Right ventricle myocardium superior (tissue), 1 donor: ENCODE measurements around the gene CNPY4. TPM values are rescaled to one million over a fixed set of nuclear protein-coding genes. Genes with fewer than 3 reads are reported as not detected.
A peak's percentile ranks its signal among the peaks of the same experiment; 100 is the strongest.

Experiments
- ATAC-seq: fragments of 200-7000 bp; cut with Tn5 transposase; one replicate; pipeline ENCODE4 v1.9.1; 2020; ENCODE audit warnings: mild to moderate bottlenecking; ENCODE audit not compliant: poor library complexity
- DNase-seq: peaks from one replicate; pipeline ENCODE4 v3.0.0-alpha.2; 2020
- intact Hi-C: fragments of 100-400 bp; cut with DNase I; formaldehyde crosslinking; loops from one replicate; pipeline ENCODE4 v1.11.2; 2022
- total RNA-seq: library from RNA; stranded (reverse); fragmentation: NEBNext Ultra II Directional; extraction: Animal tissue kit (Norgen Biotek cat#: 25700); gene quantifications from one replicate; pipeline ENCODE4 v1.2.1, GENCODE V29; 2021
- donor health status: DM: no; HTN: yes; CAD: no; lungs with severe emphysema.

The CNPY4 gene
- total RNA-seq, 1 donor from 2014 or later = 9.5 TPM

- ATAC-seq = no peak
- intact Hi-C loops = loop anchor here (5.0 kb wide), 1 partner anchor 97 kb away; no protein-coding TSS in a partner anchor
- no peak for DNase-seq
These were observed 29.8 kb upstream of the CNPY4 start for GRCh38 chr7:100089458-100090196.

DNA sequence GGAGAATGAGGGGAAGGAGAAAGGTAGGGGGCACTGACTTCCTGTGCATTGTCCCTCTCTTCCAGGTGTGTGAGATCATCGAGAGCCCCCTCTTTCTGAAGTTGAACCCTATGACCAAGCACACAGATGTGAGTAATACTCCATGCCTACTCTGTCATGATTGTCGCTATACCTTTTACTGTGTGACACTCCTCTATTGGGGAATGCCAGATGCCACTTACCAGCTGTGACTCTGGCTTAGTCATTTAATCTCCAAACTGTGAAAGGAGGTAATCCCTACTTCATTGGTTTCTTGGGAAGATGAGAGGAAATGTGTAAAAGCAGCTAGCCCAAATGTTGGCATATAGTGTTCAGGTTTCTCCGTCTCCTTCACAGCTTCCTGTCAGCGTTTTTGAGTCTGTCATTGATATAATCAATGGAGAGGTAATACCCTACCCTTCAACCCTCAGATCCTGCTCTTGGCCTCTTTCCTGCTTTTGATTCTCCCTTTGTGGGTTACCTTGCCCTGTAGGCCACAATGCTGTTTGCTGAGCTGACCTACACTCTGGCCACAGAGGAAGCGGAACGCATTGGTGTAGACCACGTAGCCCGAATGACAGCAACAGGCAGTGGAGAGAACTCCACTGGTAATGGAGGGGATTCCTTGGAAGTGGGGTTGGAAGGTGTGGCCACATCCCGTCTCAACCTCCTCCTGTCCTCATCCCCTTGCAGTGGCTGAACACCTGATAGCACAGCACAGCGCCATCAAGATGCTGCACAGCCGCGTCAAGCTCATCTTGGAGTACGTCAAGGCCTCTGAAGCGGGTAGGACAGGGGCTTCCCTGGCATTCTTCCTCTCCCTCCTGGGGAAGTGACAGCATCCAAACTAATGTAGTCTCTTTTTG, 28.7 kb upstream of the CNPY4 start:
- DNase-seq (no peak), ATAC-seq (no peak)
- intact Hi-C loops = no loop called here

GRCh38 chr7:100091411-100092181, 27.8 kb upstream of the CNPY4 start:
- intact Hi-C loops = no loop called here
- DNase-seq (no peak), ATAC-seq (no peak)

- DNase-seq = no peak
- intact Hi-C loops = no loop called here
- ATAC-seq = no peak
These were observed 26.4 kb upstream of the CNPY4 start for GRCh38 chr7:100093054-100093453.

DNA sequence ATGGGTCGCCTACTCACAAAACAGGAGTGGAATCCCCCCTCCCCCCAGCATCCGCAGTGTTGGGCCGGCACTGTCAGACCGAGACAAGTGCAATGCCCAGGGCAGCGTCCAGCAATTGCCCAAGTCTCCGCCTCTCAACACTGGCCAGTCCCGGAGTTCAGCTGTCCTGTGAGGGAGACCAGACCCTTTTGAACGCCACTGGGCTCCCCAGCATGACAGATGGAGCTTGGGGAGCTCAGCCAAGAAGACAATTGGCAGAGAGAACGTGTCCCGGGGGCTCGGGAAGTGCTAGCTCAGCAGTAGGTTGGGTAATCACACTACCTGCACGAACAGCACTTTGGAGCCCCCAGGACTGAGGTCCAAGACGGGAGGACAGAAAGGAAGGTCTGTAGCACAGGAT, 25.9 kb upstream of the CNPY4 start:
- DNase-seq (no peak), ATAC-seq (no peak)
- intact Hi-C loops = no loop called here

DNA sequence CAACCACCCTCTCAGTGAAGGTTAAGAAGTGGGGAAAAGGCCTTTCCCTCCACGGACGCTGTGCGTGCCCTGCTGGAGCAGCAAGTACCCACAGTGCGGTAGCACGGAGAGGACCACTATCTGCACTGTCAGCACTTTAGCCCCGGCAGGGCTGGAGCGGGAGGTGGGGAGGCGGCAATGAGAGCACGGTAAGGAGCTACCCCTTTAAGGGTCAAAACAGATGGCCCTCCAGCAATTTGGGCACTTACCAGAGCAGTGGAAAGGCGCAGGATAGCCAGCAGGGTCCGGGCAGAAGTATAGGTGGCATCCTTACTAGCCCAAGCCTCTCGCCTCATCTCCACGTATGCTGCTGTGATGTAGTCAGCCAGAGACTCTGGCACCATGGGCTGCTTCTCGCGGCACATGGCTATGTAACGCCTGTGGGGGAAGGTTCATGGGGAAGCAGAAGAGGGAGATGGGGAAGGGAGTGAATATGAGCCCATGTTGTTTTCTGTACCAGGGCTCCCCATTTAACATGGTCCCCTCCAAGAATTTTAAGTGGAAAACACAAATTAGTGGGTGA, 25.4 kb upstream of the CNPY4 start:
- DNase-seq (no peak), ATAC-seq (peak; percentile 4)
- intact Hi-C loops = no loop called here

DNA sequence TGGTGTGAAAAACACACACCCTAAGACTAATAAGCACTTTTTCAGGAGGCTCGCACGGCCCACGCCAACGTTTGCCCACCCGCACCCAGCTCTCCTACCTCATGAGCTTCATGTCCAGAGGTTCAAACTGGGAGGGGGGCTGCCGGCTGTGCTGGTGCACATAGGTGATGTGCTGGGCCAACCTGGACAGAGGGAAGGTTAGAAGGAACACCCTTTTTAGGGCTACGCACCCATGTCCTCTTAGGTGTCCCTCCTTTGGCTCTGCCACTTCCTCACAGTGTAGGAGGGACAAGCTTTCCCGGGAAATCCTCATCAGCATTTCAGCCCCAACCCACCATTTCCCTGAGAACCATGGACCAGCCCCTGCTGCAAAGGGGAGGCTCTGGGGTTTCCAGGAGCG, 24.1 kb upstream of the CNPY4 start:
- ATAC-seq (no peak), DNase-seq (no peak)
- intact Hi-C loops = no loop called here

- ATAC-seq = no peak
- no peak for DNase-seq
- intact Hi-C loops = no loop called here
These were observed 23.7 kb upstream of the CNPY4 start for GRCh38 chr7:100095704-100096103.

DNA sequence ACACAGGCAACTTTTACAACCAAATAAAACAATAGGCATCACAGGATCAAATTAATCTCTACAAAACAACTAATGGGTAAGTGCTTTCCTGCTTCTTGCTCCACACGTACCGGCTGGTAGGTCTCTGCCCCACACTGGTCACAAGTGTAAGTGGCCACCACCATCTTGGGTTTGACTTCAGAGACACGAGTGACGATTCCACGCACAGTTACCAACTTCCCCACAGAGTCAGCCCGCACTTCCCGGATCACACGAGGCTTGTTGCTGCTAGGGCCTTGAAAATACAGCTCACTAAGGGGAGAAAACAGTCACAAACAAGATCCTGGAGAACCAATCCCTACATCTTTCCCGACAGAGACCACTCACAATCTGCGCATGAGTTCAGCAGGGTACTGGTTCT, 20.5 kb upstream of the CNPY4 start:
- no peak for DNase-seq
- intact Hi-C loops = no loop called here
- no peak for ATAC-seq

- DNase-seq (no peak), ATAC-seq (no peak)
- intact Hi-C loops = no loop called here
These were observed 20.0 kb upstream of the CNPY4 start for GRCh38 chr7:100099452-100099851.

DNA sequence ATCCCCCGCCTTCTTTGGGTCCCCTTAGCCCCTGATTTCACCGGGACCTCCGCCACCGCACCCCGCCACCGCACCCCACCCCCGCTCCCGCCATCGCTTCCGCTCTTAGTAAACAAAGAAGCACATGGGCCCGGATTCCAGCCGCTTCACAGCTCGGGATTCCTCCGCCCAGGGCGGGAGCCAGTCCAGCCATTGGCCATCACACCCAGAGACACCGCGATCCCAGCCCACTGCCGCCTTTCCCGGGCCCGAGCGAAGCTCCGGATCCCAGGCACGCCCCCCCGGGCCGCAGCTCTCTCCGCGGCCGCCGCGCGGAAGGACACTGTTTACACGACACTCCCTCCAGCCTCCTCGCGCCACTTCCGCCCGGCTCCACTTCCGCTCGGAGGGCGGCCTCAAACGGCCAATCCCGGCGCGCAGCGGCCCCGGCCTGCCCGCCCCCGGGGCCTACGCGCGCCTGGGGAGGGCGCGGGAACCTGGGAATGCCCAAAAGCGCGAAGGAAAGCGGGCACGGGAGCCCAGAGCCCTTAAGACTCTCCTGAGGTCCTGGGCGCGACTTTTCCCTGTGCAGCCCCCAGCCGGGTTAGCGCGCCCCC, 18.9 kb upstream of the CNPY4 start:
- intact Hi-C loops = no loop called here
- peak; percentile 95 for ATAC-seq
- peak; percentile 94 for DNase-seq

- intact Hi-C loops = no loop called here
- ATAC-seq (peak; percentile 96), DNase-seq (peak; percentile 99)
These were observed 18.2 kb upstream of the CNPY4 start, which contains the start of the genes AP4M1 and MCM7 for GRCh38 chr7:100101016-100101862. Gene AP4M1 (plus strand): TSS chr7:100101643. CDS start chr7:100101715, 72 bp downstream. Gene MCM7 (minus strand): TSS chr7:100101397. CDS start chr7:100101294, 103 bp downstream.

DNA sequence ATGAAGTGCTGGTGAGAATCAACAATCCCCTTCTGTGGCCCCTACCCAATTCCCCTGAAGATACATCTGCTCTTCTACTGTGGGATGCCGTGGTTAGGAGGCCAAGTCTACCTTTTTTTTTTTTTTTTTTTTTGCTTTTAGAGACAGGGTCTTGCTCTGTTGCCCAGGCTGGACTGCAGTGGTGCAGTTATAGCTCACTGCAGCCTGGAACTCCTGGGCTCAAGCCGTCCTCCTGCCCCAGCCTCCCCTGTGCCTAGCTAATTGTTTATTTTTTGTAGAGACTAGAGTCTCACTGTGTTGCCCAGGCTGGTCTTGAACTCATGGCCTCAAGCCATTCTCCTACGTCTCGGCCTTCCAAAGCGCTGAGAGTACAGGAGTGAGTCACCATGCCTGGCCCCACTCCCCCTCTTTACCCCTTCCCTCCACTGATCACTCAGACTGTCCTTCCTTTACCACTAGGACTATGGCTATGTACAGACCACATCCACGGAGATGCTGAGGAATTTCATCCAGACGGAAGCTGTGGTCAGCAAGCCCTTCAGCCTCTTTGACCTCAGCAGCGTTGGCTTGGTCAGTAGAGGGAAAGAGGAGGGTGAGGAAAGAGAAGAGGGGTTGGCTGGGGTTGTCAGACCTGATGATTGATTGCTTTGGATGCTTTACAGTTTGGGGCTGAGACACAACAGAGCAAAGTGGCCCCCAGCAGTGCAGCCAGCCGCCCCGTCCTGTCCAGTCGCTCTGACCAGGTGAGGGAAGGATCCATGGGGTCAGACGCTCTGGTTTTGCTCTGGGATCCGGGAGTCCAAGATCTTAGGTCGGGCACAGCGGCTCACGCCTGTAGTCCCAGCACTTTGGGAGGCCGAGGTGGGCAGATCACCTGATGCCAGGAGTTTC, 16.2 kb upstream of the CNPY4 start:
- ATAC-seq = no peak
- DNase-seq = no peak
- intact Hi-C loops = no loop called here

DNA sequence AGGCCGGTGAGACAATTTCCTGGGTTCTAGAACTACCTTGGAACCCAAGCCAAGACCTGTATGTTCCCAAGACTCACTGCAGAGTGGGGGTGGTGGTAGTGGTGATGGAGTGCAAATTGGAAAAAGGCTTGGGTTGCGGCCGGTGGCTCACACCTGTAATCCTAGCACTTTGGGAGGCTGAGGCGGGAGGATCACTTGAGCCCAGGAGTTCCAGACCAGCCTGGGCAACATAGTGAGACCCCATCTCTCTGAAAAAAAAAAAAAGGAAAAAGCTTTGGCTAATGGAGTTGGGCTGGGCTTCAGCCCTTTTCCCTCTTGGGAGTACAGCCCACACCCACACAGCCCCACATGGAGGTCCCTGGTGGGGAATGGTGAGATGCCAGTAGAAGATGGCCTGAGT, 13.9 kb upstream of the CNPY4 start:
- DNase-seq = no peak
- ATAC-seq = no peak

DNA sequence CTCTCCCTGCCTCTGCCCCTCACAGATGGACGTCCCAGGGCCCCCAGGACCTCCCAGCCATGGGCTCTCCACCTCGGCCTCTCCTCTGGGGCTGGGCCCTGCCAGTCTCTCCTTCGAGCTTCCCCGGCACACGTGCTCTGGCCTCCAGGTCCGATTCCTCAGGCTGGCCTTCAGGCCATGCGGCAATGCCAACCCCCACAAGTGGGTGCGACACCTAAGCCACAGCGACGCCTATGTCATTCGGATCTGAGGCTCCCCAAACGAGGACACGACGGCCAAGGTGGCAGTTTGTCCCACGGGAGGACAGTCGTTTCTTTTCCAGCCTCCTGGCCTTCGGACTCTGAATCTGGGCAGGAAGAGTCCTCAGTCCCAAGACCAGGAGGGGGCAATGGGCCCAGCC, 12.8 kb upstream of the CNPY4 start:
- ATAC-seq = no peak
- DNase-seq = no peak
- intact Hi-C loops = no loop called here

More for the DNA sequence above, 13.9 kb upstream of the CNPY4 start:
- intact Hi-C loops = no loop called here

GRCh38 chr7:100107125-100107737, 12.2 kb upstream of the CNPY4 start:
- no peak for DNase-seq
- intact Hi-C loops = no loop called here
- ATAC-seq = no peak
